ENCODE measurements around the gene SBF2. TPM values are rescaled to one million over a fixed set of nuclear protein-coding genes. Genes with fewer than 3 reads are reported as not detected.

SBF2 gene
- total and polyA plus RNA-seq, 2 of the 13 experiments (the other 11 are each of a cell fraction or from before 2014, with no cell fraction given): 24.0 to 45.8 TPM

- no peak for TF ChIP-seq SNAPC5 (CRISPR knock-in tag; IDR thresholded peaks at IDR 0.05; ENCODE audit: borderline replicate concordance)
- no peak for TF ChIP-seq GPBP1L1 (CRISPR knock-in tag; IDR thresholded peaks at IDR 0.05)
- no peak for TF ChIP-seq ZNF282 (IDR thresholded peaks at IDR 0.05; ENCODE audit: partially characterized antibody)
- no peak for TF ChIP-seq FOXP1 (IDR thresholded peaks at IDR 0.05)
- no peak for TF ChIP-seq FOXP1 (CRISPR knock-in tag; IDR thresholded peaks at IDR 0.05)
- no peak for TF ChIP-seq CCDC6 (CRISPR knock-in tag; IDR thresholded peaks at IDR 0.05)
Observed at GRCh38 chr11:9804419-9804902, 489.6 kb downstream of the SBF2 start (continued).

GRCh38 chr11:9803685-9804418 is 490.2 kb downstream of the SBF2 start:
- no peak overlapping the region for H3K27ac ChIP-seq (ENCODE audit: extremely low read length, insufficient read depth, low read length)
- WGBS (ENCODE audit: low lambda C conversion rate): 96% methylated on average over 5 of the region's 5 CpGs
- no peak for TF ChIP-seq HOXA3 (CRISPR knock-in tag; IDR thresholded peaks at IDR 0.05)
- TF ChIP-seq MLLT10 (CRISPR knock-in tag; IDR thresholded peaks at IDR 0.05): no peak
- TF ChIP-seq SMARCC2 (IDR thresholded peaks at IDR 0.05): no peak
- TF ChIP-seq ZNF30 (CRISPR knock-in tag; IDR thresholded peaks at IDR 0.05): no peak
- no peak for TF ChIP-seq ZNF451 (CRISPR knock-in tag; IDR thresholded peaks at IDR 0.05)
- no peak for TF ChIP-seq ZNF558 (CRISPR knock-in tag; IDR thresholded peaks at IDR 0.05; ENCODE audit: borderline replicate concordance)
- TF ChIP-seq NR2F1 (CRISPR knock-in tag; IDR thresholded peaks at IDR 0.05): no peak
- no peak for TF ChIP-seq TFE3 (CRISPR knock-in tag; IDR thresholded peaks at IDR 0.05)
- no peak for TF ChIP-seq AGO2 (optimal IDR thresholded peaks at IDR 0.05; ENCODE audit: low read depth, low read length)
- no peak for TF ChIP-seq ZSCAN22 (CRISPR knock-in tag; IDR thresholded peaks at IDR 0.05)
- no peak for TF ChIP-seq E2F2 (CRISPR knock-in tag; IDR thresholded peaks at IDR 0.05; ENCODE audit: borderline replicate concordance)
- no peak for TF ChIP-seq ZNF549 (CRISPR knock-in tag; IDR thresholded peaks at IDR 0.05)
- no peak for TF ChIP-seq ZNF382 (CRISPR knock-in tag; IDR thresholded peaks at IDR 0.05; ENCODE audit: borderline replicate concordance)

More at GRCh38 chr11:9803685-9804418, 490.2 kb downstream of the SBF2 start:
- no peaks in the 10 kb centered on the region for H3K27me3 ChIP-seq (ENCODE audit: control insufficient read depth in 1 of 2, insufficient read depth in 2 of 2, low read length in 2 of 2)
- no peak overlapping the region for H3K4me3 ChIP-seq (replicated peaks in 1 of 3; ENCODE audit: insufficient read depth in 1 of 3, low read depth in 2 of 3, low read length in 3 of 3)
- H3K4me2 ChIP-seq (ENCODE audit: low read depth, low read length): no peak overlapping the region
- in situ Hi-C loops (cut with HindIII; ENCODE audit: extremely low pct_ligation_motif_present, low pct_unique_long_range_greater_than_20kb) (no loop called here), intact Hi-C loops (cut with micrococcal nuclease; ENCODE audit: unreplicated experiment) (no loop called here)
- H2AFZ ChIP-seq (ENCODE audit: low read length): no peak overlapping the region
- H3K79me2 ChIP-seq (ENCODE audit: insufficient read depth, low read length): no peaks in the 10 kb centered on the region
- no peak for ATAC-seq
- CTCF ChIA-PET (ENCODE audit: low intra/inter-chr PET ratio, low total read pairs): no interaction called here
- FAIRE-seq: no peak
- no peaks in the 10 kb centered on the region for H3K9me3 ChIP-seq (ENCODE audit: low read length)
- POLR2A ChIA-PET: no interaction called here
- BruUV-seq (replicated peaks): no TSS peak
- H3K36me3 ChIP-seq (replicated peaks in 1 of 2; ENCODE audit: control insufficient read depth in 1 of 2, insufficient read depth in 2 of 2, low read length in 2 of 2): peaks cover 0 to 18% of the 10 kb centered on the region in 2 experiments; a peak in 3 of 5 replicates
- H4K20me1 ChIP-seq (ENCODE audit: insufficient read depth, low read length): no peaks in the 10 kb centered on the region
- H3K4me1 ChIP-seq (ENCODE audit: insufficient read depth, low read length): 0 out of 2 replicates have a peak, but pooled peaks cover 6% of the 10 kb centered on the region
- no peak overlapping the region for H3K9ac ChIP-seq (ENCODE audit: insufficient read depth, low read depth, low read length)
- DNase-seq (ENCODE audit: low spot score): no peak
